Stimulated activated CD8-positive, alpha-beta memory T cell treated with anti-CD3 and anti-CD28 coated beads, Interleukin-15, amount 100 ng/mL, for 24 hours (primary cell): ENCODE data around the gene SAMD1.

Experiments
- DNase-seq: peaks from one replicate; pipeline ENCODE4 v3.0.0-alpha.2; 2020; ENCODE audit warnings: low read depth

Gene SAMD1

GRCh38 chr19:14113762-14114414 lies 23.3 kb upstream of the SAMD1 start:
- no peak for DNase-seq

GRCh38 chr19:14112809-14113385 lies 22.3 kb upstream of the SAMD1 start:
- no peak for DNase-seq

GRCh38 chr19:14112051-14112808 lies 21.7 kb upstream of the SAMD1 start:
- no peak for DNase-seq

GRCh38 chr19:14111486-14111885 lies 20.9 kb upstream of the SAMD1 start:
- DNase-seq, result no peak

GRCh38 chr19:14110650-14111049 lies 20.1 kb upstream of the SAMD1 start:
- DNase-seq, result no peak

GRCh38 chr19:14107581-14108461 lies 17.3 kb upstream of the SAMD1 start:
- no peak for DNase-seq

- DNase-seq, result no peak
Measured at GRCh38 chr19:14106840-14107239, 16.3 kb upstream of the SAMD1 start.

GRCh38 chr19:14105680-14106079 lies 15.1 kb upstream of the SAMD1 start:
- no peak for DNase-seq

- no peak for DNase-seq
Measured at GRCh38 chr19:14103310-14103709, 12.8 kb upstream of the SAMD1 start.

GRCh38 chr19:14102756-14103155 lies 12.2 kb upstream of the SAMD1 start:
- DNase-seq, result no peak

GRCh38 chr19:14102102-14102696 lies 11.6 kb upstream of the SAMD1 start:
- DNase-seq, result no peak

- no peak for DNase-seq
Measured at GRCh38 chr19:14101003-14101545, 10.5 kb upstream of the SAMD1 start.

- no peak for DNase-seq
Measured at GRCh38 chr19:14097532-14098151, 7.1 kb upstream of the SAMD1 start.

- no peak for DNase-seq
Measured at GRCh38 chr19:14096272-14096992, 5.9 kb upstream of the SAMD1 start.

GRCh38 chr19:14094854-14095253 lies 4.3 kb upstream of the SAMD1 start:
- DNase-seq, result no peak

- DNase-seq, result no peak
Measured at GRCh38 chr19:14093117-14093823, 2.7 kb upstream of the SAMD1 start.

GRCh38 chr19:14091813-14092462 lies 1.4 kb upstream of the SAMD1 start:
- no peak for DNase-seq

- DNase-seq, result peak; percentile 26
Measured at GRCh38 chr19:14091081-14091812, 696 bp upstream of the SAMD1 start.
